GM18502 (cell line): ENCODE measurements around the gene TRIM28.
"Not testable (repeated sequence)": the region's sequence is repeated elsewhere in the genome, so short reads cannot be mapped to it uniquely, and the experiment has no call there.

Source experiments
- ATAC-seq: cut with Tn5 transposase; IDR thresholded peaks from one replicate; pipeline ENCODE4 v1.9.1; 2021; ENCODE audit warnings: mild to moderate bottlenecking; ENCODE audit not compliant: unreplicated experiment, poor library complexity

TRIM28 gene

GRCh38 chr19:58543826-58544590 is at the start of gene TRIM28:
Gene TRIM28 (plus strand): TSS chr19:58544064. CDS start chr19:58544758, 694 bp downstream.
- peak; percentile 79 for ATAC-seq

GRCh38 chr19:58497634-58498170 is 46.2 kb upstream of the TRIM28 start:
- no peak for ATAC-seq

- no peak for ATAC-seq
Observed at GRCh38 chr19:58498316-58499020, 45.4 kb upstream of the TRIM28 start.

GRCh38 chr19:58499021-58499927 is 44.6 kb upstream of the TRIM28 start:
- peak; percentile 89 for ATAC-seq

GRCh38 chr19:58500242-58500641 is 43.6 kb upstream of the TRIM28 start:
- no peak for ATAC-seq

- not testable (repeated sequence) for ATAC-seq
Observed at GRCh38 chr19:58507602-58508223, 36.2 kb upstream of the TRIM28 start.

- no peak for ATAC-seq
Observed at GRCh38 chr19:58509731-58510083, 34.2 kb upstream of the TRIM28 start.

- no peak for ATAC-seq
Observed at GRCh38 chr19:58510084-58510862, 33.6 kb upstream of the TRIM28 start.

GRCh38 chr19:58511353-58512208 is 32.3 kb upstream of the TRIM28 start, which contains the start of gene SLC27A5:
Gene SLC27A5 (minus strand): TSS chr19:58511992. CDS start chr19:58511955, 37 bp downstream.
- no peak for ATAC-seq

GRCh38 chr19:58513213-58513693 is 30.6 kb upstream of the TRIM28 start:
- ATAC-seq: no peak

GRCh38 chr19:58513694-58514563 is 29.9 kb upstream of the TRIM28 start:
- ATAC-seq: peak; percentile 82

GRCh38 chr19:58514564-58515022 is 29.3 kb upstream of the TRIM28 start:
- no peak for ATAC-seq

- ATAC-seq: no peak
Observed at GRCh38 chr19:58515259-58515658, 28.6 kb upstream of the TRIM28 start.

GRCh38 chr19:58516246-58516836 is 27.5 kb upstream of the TRIM28 start:
- no peak for ATAC-seq

GRCh38 chr19:58516964-58517833 is 26.7 kb upstream of the TRIM28 start:
- no peak for ATAC-seq
